OCI-LY7 (cell line): ENCODE measurements around the gene CRYAB.
"Not testable (repeated sequence)": the region's sequence is repeated elsewhere in the genome, so short reads cannot be mapped to it uniquely, and the experiment has no call there.

Experiments used
- EZH2phosphoT487 ChIP-seq: fragments of 200-600 bp; sonication (generic); IDR thresholded peaks from 2 replicates; pipeline ENCODE4 v1.6.1; 2018; ENCODE audit warnings: low read depth, borderline replicate concordance, mild to moderate bottlenecking, mixed run types, antibody characterized with exemption, low read length, moderate library complexity, mixed read lengths
- TF ChIP-seq, protein P1 (sequence below): fragments of 200-600 bp; sonication (generic); conservative IDR thresholded peaks from 2 replicates; pipeline ENCODE4 v1.5.1; 2014; ENCODE audit warnings: mild to moderate bottlenecking, antibody characterized with exemption, low read length, moderate library complexity, mixed read lengths

DNA sequence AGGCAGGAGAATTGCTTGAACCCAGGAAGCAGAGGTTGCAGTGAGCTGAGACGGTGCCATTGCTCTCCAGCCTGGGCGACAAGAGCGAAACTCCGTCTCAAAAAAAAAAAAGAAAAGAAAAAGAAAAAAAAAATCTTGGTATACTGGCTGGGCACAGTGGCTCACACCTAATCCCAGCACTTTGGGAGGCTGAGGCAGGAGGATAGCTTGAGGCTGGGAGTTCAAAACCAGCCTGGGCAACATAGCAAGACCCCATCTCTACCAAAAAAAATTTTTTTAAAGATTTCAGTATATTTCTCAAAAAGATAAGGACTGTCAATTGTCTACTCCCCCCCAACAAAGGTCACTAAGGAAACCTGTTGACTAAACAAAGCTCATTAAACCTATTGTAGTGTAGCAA lies 26.5 kb downstream of the CRYAB start:
- TF ChIP-seq, protein P1, sequence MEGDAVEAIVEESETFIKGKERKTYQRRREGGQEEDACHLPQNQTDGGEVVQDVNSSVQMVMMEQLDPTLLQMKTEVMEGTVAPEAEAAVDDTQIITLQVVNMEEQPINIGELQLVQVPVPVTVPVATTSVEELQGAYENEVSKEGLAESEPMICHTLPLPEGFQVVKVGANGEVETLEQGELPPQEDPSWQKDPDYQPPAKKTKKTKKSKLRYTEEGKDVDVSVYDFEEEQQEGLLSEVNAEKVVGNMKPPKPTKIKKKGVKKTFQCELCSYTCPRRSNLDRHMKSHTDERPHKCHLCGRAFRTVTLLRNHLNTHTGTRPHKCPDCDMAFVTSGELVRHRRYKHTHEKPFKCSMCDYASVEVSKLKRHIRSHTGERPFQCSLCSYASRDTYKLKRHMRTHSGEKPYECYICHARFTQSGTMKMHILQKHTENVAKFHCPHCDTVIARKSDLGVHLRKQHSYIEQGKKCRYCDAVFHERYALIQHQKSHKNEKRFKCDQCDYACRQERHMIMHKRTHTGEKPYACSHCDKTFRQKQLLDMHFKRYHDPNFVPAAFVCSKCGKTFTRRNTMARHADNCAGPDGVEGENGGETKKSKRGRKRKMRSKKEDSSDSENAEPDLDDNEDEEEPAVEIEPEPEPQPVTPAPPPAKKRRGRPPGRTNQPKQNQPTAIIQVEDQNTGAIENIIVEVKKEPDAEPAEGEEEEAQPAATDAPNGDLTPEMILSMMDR, result not testable (repeated sequence)
- not testable (repeated sequence) for TF ChIP-seq EZH2phosphoT487
